ENCODE data around the gene NEK6. TPM values are rescaled to one million over a fixed set of nuclear protein-coding genes. Genes with fewer than 3 reads are reported as not detected.
A peak's percentile ranks its signal among the peaks of the same experiment; 100 is the strongest.

NEK6 gene
- total RNA-seq: 19.1 and 124 TPM in 2 replicates

DNA sequence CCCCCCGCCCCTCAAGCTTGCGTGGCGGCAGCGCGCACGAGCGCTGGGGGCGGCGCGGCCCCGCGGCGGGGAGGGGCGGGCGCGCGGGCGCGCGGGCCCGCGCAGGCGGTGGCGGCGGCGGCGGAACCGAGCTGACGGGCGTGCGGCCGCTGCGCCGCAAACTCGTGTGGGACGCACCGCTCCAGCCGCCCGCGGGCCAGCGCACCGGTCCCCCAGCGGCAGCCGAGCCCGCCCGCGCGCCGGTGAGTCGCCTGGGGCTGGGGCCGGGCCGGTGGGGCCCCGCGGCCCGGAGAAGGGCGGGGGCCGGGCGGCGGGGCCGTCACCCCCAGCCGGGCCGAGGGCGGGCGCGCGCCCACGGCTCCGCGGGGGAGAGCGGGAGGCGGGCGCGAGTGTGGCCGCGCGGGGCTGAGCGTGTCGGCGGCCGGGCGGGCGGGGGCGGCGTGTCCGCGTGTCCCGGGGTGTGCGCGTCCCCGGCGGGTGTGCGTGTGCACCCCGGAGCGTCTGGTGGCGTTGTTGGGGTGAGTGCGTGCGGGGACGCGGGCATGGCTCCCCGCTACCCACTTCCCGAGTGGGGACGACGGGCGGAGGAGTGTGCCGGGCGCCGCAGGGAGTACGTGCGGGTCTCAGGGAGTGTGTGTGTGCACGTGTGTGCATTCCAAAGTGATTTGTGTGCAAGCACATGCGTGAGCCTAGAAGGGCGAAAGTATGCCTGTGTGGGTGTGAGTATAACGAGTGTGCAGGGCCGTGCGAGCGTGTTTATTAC lies at the start of gene NEK6:
NEK6 (plus strand) TSS at position 106 of the 763 bp plus-strand sequence. CDS start 44,016 bp downstream, outside the sequence.
- DNase-seq (ENCODE audit: low read depth): peak; percentile 56

DNA sequence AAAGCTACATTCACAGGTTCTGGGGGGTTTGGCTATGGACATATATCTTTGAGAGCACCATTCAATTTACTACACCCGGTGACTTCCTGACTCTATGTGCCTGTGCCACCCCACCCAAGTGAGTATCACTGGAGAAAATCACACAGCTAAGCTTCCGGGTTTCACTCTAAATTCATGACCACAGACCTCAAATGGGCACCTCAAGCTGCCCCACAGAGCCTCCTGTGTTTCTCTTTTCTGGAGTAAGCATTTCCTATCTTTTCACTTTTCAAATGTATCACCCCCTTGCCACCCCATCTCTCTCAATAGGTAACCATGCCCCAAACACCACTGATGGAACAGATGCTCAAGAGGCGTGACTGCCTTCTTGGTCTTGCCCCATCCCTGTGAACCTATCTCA lies 49.2 kb upstream of the NEK6 start:
- DNase-seq (ENCODE audit: low read depth): no peak

DNA sequence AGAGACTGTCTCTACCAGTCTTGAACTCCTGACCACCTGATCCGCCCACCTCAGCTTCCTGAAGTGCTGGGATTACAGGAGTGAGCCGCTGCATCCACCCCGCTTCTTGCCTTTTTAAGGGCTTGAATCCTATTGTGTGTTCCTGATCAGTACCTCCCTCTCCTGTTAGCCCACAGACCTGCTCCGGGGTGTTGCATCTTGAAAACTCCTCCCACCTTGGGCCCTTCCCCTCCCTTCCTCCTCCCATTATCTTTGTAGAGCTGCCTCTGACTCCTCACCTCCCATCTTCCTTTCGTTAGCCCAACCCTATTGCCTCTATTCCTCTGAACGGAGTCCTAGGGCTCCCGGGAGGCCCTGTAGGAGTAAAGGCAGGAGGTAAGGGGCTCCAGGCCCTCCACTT lies 48.5 kb upstream of the NEK6 start:
- DNase-seq (ENCODE audit: low read depth): no peak

DNA sequence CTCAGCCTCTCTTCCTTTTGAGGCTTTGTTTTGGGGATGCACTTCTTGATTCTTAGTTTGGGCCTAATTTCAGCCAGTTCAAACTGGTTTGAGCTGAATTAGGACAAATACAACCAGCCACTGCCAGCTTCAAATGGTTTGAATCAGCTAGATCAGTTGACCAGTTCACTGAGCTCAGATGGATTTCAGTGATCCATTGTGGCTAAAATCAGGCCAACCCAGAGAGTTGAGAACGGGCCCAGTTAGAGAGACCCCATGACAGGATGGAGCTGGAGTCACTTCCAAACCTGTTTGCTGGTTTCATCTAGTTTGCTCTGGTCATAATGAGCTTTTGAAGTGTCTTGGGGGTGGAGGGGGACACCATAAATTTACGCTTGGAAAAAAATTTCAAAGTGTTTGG lies 48.0 kb upstream of the NEK6 start:
- no peak for DNase-seq (ENCODE audit: low read depth)

DNA sequence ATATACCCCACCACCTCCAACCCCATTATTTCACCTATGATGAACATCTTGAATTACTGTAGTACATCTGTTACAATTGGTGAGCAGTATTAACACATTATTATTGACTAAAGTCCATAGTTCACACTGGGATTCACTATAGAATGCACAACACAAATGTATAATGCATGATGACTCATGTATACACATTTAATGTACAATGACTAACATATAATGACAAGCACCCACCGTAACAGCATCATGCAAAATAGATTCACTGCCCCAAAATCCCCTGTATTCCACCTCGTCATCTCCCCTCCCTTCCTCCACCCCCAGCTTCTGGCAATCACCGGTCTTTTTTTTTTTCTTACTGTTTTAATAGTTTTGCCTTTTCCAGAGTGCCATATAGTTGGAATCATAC lies 47.1 kb upstream of the NEK6 start:
- DNase-seq (ENCODE audit: low read depth): no peak

DNA sequence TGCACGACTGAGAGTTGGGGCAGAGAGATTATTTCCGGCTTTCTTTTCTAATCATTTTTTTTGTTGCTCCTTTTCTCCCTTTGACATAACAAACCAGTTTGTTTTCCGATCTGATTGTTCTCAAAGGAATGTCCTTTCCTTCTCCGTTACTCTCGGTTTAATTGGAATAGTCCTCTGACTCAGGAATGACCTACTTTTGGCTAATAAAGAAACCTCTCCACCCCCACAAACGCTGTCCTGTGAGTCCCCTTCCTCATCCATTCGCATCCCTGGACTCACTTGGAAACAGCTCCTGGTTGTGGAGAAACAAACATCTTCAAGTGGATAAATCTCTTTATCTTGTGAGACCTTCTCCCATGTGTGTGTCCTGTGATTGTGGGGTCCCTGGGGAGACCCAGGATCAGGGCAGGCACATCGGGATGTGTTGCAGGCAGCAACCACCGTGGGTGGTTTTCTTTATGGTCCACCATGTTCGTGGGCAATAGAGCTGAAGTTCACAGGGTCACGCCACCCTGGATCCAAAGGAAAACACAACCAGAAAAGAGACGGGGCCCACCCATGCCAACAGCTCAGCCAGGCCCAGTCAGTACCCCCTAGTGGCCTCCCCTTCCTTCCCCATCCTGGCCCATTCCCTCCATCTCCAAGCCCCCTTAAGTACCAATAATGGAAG lies 45.2 kb upstream of the NEK6 start:
- peak; percentile 82 for DNase-seq (ENCODE audit: low read depth)

DNA sequence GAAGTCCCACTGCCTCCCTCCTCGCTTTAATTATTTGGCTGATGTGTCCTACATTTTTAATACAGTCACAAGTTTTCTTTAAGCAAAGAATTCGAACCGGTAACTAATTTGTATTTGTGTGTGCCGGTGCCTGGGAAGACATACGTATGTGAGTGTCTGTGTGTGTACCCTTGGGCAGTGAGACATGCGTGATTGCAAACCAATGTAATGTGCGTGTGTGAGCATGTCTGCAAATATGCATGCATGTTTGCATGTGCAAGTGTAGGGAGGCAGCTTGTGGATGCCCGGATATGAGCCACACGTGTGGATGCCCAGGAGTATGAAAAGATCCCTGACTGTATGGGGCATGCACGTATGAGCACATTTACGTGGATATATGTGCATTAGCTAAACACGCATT lies 44.4 kb upstream of the NEK6 start:
- no peak for DNase-seq (ENCODE audit: low read depth)

DNA sequence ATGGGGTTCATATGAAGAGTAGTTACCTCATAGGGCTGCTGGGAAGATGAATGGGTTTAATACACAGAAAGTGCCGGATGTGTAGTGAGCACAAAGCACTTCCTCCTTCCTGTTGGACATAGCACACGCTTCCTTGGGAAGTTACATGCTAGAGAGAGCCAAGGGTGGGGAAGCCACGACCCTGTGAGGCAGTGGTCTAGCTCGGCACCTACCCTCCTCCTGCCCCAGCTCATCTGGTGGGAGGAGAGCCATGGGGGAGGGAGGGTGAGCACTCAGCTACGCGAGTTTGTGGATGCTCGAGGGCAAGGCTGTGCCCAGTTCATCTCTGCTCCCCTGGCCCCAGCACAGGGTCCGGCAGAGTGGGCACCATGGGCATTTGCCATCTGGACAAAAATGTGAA lies 43.6 kb upstream of the NEK6 start:
- no peak for DNase-seq (ENCODE audit: low read depth)

DNA sequence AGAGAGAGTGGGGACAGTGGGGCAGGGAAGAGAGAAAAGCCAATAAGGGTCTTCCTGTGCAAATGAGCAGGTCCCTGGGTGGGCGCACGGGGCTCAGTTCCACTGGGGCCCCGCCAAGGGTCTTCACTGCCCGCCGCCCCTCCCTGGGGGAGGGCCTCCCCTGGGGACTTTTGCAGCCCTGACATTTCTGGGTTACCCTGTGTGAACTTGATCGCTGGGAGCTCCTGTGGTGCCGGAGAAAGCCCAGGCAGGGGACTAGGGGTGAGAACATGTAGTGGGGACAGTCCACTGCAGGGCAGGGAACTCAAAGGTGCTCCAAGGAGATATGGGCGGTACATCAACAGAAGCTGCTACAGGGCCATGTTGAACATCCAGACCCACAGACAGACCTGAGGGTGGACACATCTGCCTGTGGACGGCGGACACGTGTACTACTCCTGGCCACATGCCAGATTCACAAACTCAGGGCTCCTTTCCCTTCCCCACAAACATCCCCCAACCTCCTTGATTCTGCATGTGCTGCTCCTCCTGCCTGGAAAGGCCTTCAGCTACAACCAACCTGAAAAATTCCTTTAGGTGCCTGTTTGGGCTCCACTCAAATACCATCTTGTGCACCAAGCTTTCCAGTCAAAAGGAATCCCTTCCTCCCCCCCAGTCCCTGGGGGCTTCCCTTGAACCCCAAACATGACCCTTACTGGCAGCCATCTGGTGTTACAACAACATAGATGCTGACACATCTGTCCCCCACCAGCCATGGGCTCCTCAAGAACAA lies 43.0 kb upstream of the NEK6 start:
- no peak for DNase-seq (ENCODE audit: low read depth)

DNA sequence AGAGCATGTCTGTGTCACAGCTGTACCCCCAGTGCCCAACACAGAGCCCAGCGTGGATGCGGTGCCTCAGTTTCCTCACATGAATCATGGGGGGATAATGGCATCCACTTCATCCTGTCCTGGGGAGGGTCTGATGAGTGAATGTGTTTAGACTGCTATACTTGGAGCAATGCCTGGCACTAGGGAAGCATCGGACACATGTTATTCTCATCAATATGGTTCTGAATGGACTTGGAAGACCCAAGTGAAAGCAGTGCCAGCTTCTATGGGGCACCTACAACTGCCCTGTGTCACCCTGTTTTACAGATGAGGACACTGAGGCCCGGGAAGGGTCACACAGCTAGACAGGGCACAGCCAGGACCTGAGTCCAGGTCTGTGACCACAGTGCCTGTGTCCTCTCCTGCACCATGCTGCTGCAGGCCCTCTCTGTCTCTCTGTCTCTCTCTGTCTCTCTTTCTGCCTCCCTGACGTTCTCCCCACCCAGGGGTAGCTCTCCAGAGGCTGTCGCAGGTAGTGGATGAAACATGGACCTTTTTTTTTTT lies 42.3 kb upstream of the NEK6 start:
- DNase-seq (ENCODE audit: low read depth): no peak

DNA sequence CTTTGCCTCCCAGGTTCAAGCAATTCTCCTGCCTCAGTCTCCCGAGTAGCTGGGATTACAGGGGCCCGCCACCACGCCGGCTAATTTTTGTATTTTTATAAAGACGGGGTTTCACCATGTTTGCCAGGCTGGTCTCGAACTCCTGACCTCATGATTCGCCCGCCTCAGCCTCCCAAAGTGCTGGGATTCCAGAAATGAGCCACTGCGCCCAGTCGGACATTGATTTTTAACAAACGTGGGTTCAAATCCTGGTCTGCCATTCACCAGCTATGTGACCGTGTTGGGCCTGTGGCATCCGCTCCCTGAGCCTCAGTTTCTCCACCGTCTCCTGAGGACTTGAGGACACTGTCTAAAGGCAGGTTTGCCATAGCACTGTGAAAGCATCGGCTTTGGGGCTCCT lies 41.8 kb upstream of the NEK6 start:
- DNase-seq (ENCODE audit: low read depth): no peak

DNA sequence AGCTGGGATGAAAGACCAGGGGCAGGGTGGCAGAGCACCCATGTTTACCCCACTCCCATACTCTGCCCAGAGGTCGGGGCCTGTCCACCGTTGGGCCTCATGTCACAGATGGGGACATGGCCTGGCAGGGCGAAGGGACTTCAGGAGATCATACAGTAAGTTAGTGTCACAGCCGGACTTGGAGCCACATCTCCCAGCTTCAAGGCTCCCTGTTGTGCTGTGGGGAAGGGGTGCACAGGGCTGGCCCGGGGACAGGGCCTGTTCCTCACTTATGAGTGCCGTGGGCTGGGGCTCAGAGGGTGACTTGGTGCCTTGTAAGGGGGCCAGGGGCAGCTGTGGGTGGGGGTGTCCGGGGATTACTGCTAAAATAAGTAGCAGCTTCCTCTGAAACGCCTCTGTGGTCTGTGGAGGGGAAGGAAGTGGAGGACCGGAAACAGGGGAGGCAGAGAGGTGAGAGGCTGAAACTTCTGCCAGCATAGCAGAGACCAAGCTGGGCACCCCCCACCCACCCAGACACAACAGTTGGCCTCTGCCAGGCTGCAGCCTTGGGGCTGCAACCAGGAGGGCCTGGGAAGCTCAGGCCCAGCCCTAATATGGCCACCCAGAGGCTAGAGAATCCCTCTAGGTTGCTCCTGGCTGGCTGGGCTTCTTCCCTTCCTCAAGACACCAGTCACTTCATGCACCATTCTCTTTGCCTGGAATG lies 41.1 kb upstream of the NEK6 start:
- no peak for DNase-seq (ENCODE audit: low read depth)

DNA sequence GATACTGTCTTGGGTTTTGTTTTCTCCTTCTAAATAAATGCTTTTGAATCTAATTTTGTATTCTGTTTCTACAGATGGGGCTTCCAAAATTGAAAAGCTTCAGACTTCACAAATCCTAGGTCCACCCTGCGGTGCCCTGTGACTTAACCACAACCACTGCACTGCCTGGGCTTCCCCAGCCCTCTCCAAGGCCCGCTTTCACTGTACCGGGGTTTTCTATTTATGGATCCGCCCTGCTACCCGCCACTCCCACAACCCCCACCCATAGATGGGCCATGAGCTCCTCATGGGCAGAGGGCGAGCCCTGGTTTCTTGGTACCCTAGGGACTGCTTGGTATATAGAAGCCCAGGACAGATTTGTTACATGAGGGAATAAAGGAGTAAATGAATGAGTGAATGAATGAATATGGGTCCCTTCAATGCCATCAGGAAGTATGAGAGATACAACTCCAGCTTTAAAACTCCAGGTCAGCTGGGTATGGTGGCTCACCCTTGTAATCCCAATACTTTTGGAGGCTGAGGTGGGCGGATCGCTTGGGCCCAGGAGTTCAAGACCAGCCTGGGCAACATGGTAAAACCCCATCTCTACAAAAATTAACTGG lies 39.8 kb upstream of the NEK6 start:
- DNase-seq (ENCODE audit: low read depth): no peak

DNA sequence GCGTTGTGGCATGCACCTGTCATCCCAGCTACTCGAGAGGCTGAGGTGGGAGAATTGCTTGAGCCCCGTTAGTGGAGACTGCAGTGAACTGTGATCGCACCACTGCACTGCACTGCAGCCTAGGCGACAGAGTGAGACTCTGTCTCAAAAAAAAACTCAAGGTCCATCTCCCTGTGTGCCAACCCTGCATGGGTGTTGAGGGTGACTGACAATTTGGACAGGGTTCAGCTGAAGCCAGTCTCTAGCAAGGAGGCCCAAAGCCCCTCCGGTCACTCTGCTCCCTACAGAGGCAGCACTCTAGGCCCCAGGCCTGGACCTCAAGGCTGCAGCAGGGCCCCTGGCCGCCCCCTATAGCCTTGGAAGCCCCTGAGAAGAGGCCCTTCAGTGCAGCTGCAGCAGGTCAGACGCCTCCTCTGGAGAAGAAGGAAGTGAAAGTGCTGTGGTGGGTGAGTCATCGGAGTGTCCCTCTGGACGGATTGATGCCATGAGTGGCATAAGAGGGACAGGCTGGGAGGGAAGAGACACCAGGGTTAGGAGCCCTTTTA lies 39.2 kb upstream of the NEK6 start:
- peak; percentile 69 for DNase-seq (ENCODE audit: low read depth)

DNA sequence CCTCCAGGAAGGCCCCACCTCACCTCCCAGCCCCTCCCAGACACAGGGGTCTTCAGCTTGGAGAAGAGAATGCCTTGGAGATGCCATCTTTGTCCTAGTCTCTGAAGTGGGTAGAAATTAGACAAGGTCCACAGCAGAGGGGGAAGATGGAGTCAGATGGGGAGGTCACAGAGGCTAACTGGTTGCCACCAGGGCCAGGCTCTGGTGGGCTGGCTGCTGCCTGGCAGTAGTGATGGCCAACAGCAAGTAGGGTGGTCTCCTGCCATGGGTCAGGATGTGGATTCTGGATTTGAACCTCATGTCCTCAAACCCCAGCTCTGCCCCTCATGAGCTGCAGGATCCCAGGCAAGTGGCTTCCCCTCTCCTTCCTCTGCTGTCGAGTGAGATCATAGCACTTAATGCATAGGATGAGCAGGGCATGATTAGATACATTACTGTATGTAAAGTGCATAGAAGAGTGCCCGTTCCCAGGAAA lies 38.7 kb upstream of the NEK6 start:
- no peak for DNase-seq (ENCODE audit: low read depth)

DNA sequence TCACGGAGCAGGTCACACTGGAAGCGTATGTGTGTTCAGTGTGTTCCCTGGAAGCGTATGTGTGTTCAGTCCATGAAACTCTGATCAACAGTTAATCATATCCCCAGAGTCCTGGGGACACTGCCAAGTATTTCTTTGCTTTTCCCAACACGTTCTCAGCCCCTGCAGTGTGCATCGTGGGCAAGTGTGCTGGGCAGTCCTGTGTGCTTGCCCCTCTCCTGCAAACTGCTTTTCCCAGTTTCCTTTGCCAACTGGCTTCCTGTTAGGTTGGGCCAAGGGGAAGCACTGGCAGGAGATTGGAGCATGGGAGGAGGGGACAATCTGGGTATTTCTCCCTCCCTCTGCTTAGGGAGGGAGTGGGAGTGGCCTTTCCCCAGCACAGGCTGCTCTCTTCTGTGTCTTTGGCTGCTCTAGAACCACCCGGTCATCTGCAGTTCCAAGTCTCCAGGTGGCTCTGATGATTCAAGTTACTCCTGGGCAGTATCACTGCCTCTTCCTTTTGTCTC lies 36.8 kb upstream of the NEK6 start:
- DNase-seq (ENCODE audit: low read depth): peak; percentile 79

DNA sequence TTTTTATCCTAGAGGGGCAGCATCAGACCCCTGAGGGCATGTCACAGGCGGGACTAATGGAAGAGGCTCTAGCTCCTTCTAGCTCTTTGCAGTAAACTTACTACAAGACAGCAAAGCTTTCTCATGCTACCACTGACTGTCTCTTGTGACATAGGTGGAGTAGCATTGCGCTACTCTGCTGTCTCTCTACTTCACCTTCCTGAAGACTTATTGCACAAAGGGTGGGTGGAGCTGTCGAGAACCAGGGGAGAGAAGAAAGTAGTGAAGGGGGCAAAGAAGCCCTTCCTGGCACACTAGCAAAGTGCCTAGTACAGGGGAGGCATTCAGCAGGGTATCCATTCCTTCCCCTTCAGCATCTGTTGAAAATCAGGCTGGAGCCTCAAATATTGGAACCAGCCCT lies 36.1 kb upstream of the NEK6 start:
- DNase-seq (ENCODE audit: low read depth): no peak

DNA sequence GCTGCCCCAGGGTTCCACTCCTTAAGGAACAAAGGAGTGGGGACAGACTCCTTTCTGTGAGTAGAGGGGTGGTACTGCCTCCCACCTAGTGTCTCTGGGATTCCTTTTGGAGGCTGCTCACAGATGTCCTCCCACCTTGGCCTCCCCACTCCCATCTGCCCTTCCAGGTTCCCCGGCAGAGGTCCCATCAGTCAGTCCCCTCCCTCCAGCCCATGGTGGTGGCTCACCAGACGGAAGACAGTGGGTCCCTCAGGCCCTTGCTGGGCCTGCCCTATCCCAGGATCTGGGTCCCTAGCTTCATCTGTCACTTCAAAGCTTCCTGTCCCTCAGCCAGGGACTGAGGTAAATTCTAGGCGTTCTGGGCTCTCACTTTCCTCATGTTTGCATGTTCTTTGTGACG lies 35.6 kb upstream of the NEK6 start:
- no peak for DNase-seq (ENCODE audit: low read depth)

DNA sequence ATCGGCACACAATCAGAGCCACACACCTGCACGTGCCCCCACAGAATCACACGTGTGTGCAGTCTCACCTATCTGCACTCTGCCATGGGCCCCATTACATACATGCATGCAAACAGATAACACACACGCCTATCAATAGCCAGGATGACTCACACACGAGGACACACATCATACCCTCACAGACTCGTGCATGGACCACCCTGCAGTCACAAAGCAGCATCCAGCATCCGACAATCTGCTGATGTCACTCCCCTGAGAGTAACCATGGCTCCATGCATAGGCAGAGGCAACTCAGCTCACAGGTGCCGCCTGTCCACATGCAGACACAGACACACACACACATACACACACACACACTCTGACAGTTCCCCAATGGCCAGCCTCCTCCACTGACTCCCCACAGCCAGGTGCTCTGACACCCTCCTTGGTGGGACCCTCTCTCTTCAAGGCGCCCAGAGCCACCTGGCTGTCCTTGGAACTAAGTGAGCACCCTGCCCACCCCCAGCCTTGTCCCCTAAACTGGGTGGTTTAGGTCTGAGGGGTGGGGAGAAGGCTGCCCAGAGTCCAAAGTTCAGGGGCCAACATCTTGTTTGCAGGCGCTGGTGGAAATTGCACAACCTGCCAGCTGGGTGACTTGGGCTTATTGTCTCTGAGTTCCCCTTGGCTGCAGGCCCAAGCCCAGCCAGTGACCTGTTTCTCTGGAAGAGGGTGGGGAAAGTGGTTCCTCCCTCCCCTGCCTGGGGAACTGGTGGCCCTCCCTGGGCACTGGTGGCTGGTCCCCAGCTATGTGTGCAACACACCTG lies 34.6 kb upstream of the NEK6 start:
- peak; percentile 84 for DNase-seq (ENCODE audit: low read depth)

DNA sequence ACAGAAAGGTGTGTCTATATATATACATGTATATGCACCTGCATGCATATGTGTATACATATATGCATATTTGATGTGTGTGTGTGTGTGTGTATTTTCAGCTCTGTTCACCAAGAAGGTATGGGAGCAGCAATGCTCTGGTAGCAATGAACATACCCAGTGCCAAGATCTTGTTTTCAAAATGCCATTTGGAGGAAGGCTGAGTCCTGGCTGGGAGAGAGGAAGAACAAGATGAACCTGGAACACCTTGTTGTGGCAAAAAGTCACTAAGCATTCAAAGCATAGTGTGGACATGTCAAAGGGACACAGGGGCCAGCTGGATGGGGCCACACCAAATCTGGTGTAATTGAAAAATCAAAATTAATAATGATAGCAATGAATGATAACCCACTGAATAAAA lies 31.8 kb upstream of the NEK6 start:
- DNase-seq (ENCODE audit: low read depth): no peak
